H9 (cell line): Measurements from ENCODE around the gene IP6K2. TPM values are rescaled to one million over a fixed set of nuclear protein-coding genes. Genes with fewer than 3 reads are reported as not detected.

Experiments
- DNase-seq: peaks from one replicate; pipeline ENCODE4 v3.0.0-alpha.2; 2017
- H2AFZ ChIP-seq: one replicate; pipeline ENCODE4 v1.6.1; 2013; ENCODE audit warnings: mild to moderate bottlenecking, low read length, control low read depth, moderate library complexity
- H2AK5ac ChIP-seq: 2 replicates; pipeline ENCODE4 v1.6.1; 2013; ENCODE audit warnings: low read length, control low read depth, mixed read lengths; ENCODE audit not compliant: insufficient read length
- H2BK120ac ChIP-seq: one replicate; pipeline ENCODE4 v1.6.1; 2013; ENCODE audit warnings: low read depth, mild to moderate bottlenecking, low read length, control low read depth, inconsistent platforms; ENCODE audit not compliant: poor library complexity, severe bottlenecking
- H2BK12ac ChIP-seq: 2 replicates; pipeline ENCODE4 v1.6.1; 2013; ENCODE audit warnings: low read length, control low read depth, mixed read lengths, low read depth; ENCODE audit not compliant: insufficient read length
- H2BK15ac ChIP-seq: 2 replicates; pipeline ENCODE4 v1.6.1; 2013; ENCODE audit warnings: low read depth, low read length, control low read depth
- H2BK20ac ChIP-seq: one replicate; pipeline ENCODE4 v1.6.1; 2013; ENCODE audit warnings: low read depth, mild to moderate bottlenecking, low read length, control low read depth, inconsistent platforms; ENCODE audit not compliant: poor library complexity, severe bottlenecking
- H2BK5ac ChIP-seq: 2 replicates; pipeline ENCODE4 v1.6.1; 2013; ENCODE audit warnings: low read length, control low read depth, mixed read lengths; ENCODE audit not compliant: insufficient read length
- H3K14ac ChIP-seq: 2 replicates; pipeline ENCODE4 v1.6.1; 2013; ENCODE audit warnings: low read length, control low read depth; ENCODE audit not compliant: insufficient read depth
- H3K18ac ChIP-seq: 2 replicates; pipeline ENCODE4 v1.6.1; 2013; ENCODE audit warnings: low read depth, mild to moderate bottlenecking, mixed read lengths, low read length, control low read depth; ENCODE audit not compliant: insufficient read length
- H3K23ac ChIP-seq: 2 replicates; pipeline ENCODE4 v1.6.1; 2013; ENCODE audit warnings: low read length, control low read depth, mixed read lengths, low read depth; ENCODE audit not compliant: insufficient read length
- H3K23me2 ChIP-seq: 2 replicates; pipeline ENCODE4 v1.6.1; 2013; ENCODE audit warnings: low read depth, mild to moderate bottlenecking, mixed read lengths, low read length, control low read depth; ENCODE audit not compliant: insufficient read length, poor library complexity, severe bottlenecking
- H3K27ac ChIP-seq: 2 replicates; pipeline ENCODE4 v1.5.1; 2013; ENCODE audit warnings: low read length, control low read depth, mixed read lengths, low read depth; ENCODE audit not compliant: insufficient read length
- H3K27me3 ChIP-seq: 2 replicates; pipeline ENCODE4 v1.6.1; 2013; ENCODE audit warnings: low read length, control low read depth, inconsistent platforms; ENCODE audit not compliant: insufficient read depth
- H3K4ac ChIP-seq: 2 replicates; pipeline ENCODE4 v1.6.1; 2013; ENCODE audit warnings: low read depth, mild to moderate bottlenecking, control low read depth, inconsistent platforms, low read length, moderate library complexity
- H3K4me1 ChIP-seq: 2 replicates; pipeline ENCODE4 v1.6.1; 2013; ENCODE audit warnings: low read length, control low read depth, inconsistent platforms; ENCODE audit not compliant: insufficient read depth
- H3K4me2 ChIP-seq: 2 replicates; pipeline ENCODE4 v1.6.1; 2013; ENCODE audit warnings: low read length, control low read depth, mixed read lengths; ENCODE audit not compliant: insufficient read length, insufficient read depth
- H3K56ac ChIP-seq: 2 replicates; pipeline ENCODE4 v1.6.1; 2013; ENCODE audit warnings: low read depth, mild to moderate bottlenecking, mixed read lengths, low read length, control low read depth; ENCODE audit not compliant: insufficient read length
- H3K79me1 ChIP-seq: 2 replicates; pipeline ENCODE4 v1.6.1; 2013; ENCODE audit warnings: low read depth, mild to moderate bottlenecking, moderate library complexity, low read length, control low read depth, inconsistent platforms; ENCODE audit not compliant: insufficient read depth, poor library complexity, severe bottlenecking
- H3K79me2 ChIP-seq: 2 replicates; pipeline ENCODE4 v1.6.1; 2013; ENCODE audit warnings: low read length, control low read depth, inconsistent platforms; ENCODE audit not compliant: insufficient read depth
- H3K9ac ChIP-seq: 2 replicates; pipeline ENCODE4 v1.6.1; 2013; ENCODE audit warnings: low read length, control low read depth, mixed read lengths; ENCODE audit not compliant: insufficient read length; ENCODE audit errors: extremely low read depth
- H3K9me3 ChIP-seq: one replicate; pipeline ENCODE4 v1.6.1; 2013; ENCODE audit warnings: low read depth, low read length, inconsistent platforms; ENCODE audit not compliant: control insufficient read depth
- H3T11ph ChIP-seq: one replicate; pipeline ENCODE4 v1.6.1; 2013; ENCODE audit warnings: mild to moderate bottlenecking, low read length, control low read depth, inconsistent platforms
- H4K20me1 ChIP-seq: one replicate; pipeline ENCODE4 v1.6.1; 2013; ENCODE audit not compliant: control insufficient read depth, insufficient read length, insufficient read depth
- H4K5ac ChIP-seq: 2 replicates; pipeline ENCODE4 v1.6.1; 2013; ENCODE audit warnings: low read depth, mild to moderate bottlenecking, mixed read lengths, low read length, control low read depth; ENCODE audit not compliant: insufficient read length
- H4K8ac ChIP-seq: replicated peaks from 2 replicates; pipeline ENCODE4 v1.6.1; 2013; ENCODE audit warnings: low read length, control low read depth, mixed read lengths, low read depth; ENCODE audit not compliant: insufficient read length
- H4K91ac ChIP-seq: 2 replicates; pipeline ENCODE4 v1.6.1; 2013; ENCODE audit warnings: low read depth, mild to moderate bottlenecking, moderate library complexity, mixed read lengths, low read length, control low read depth; ENCODE audit not compliant: insufficient read length
- H3K27ac Mint-ChIP-seq, 3 experiments: 2 replicates in 2 of 3; 3 replicates in 1 of 3; pipeline ENCODE4 v1.8.0; 2020 to 2021; ENCODE audit warnings: mixed read lengths in 3 of 3, mild to moderate bottlenecking in 1 of 3, moderate library complexity in 1 of 3
- H3K27me3 Mint-ChIP-seq: 2 replicates; pipeline ENCODE4 v1.8.0; 2021; ENCODE audit warnings: low read depth, mild to moderate bottlenecking, moderate library complexity, mixed read lengths
- H3K36me3 Mint-ChIP-seq, 3 experiments: 2 replicates in 2 of 3; 3 replicates in 1 of 3; pipeline ENCODE4 v1.8.0; 2020 to 2021; ENCODE audit warnings: low read depth in 3 of 3, mixed read lengths in 3 of 3; ENCODE audit not compliant: insufficient read depth in 1 of 3
- H3K4me1 Mint-ChIP-seq, 2 experiments: 2 replicates each; pipeline ENCODE4 v1.8.0; 2020; ENCODE audit warnings: mixed read lengths in 2 of 2
- H3K4me3 Mint-ChIP-seq, 2 experiments: 2 replicates in 1 of 2; 3 replicates in 1 of 2; pipeline ENCODE4 v1.8.0; 2020 to 2021; ENCODE audit warnings: mild to moderate bottlenecking in 2 of 2, mixed read lengths in 2 of 2, moderate library complexity in 1 of 2
- H3K9me3 Mint-ChIP-seq, 2 experiments: 2 replicates in 1 of 2; 3 replicates in 1 of 2; pipeline ENCODE4 v1.8.0; 2020; ENCODE audit warnings: mild to moderate bottlenecking in 2 of 2, mixed read lengths in 2 of 2, moderate library complexity in 1 of 2
- WGBS: extraction: QIAGEN DNeasy Blood & Tissue Kit; methylation state at CpG from one replicate; pipeline ENCODE4 v1.1.7; 2013; ENCODE audit warnings: missing lambda C conversion rate, low lambda C conversion rate, mixed read lengths; ENCODE audit not compliant: insufficient read length; ENCODE audit errors: extremely low coverage; 5-methylcytosine and 5-hydroxymethylcytosine counted together
- total RNA-seq: library from RNA; stranded (reverse); gene quantifications from 2 replicates; pipeline ENCODE4 v1.2.1, GENCODE V29; 2021
- TF ChIP-seq, protein P1 (sequence below): fragments of 200-600 bp; sonication (generic); conservative IDR thresholded peaks from 3 replicates; pipeline ENCODE4 v1.8.0; 2021; ENCODE audit warnings: antibody characterized with exemption, mild to moderate bottlenecking

The IP6K2 gene
- total RNA-seq, 1 experiment from 2014 or later = 94.7 TPM

GRCh38 chr3:48739955-48740823 lies 23.2 kb upstream of the IP6K2 start:
- no peak overlapping the region for H2BK120ac ChIP-seq
- H3K27me3 ChIP-seq = no peaks in the 10 kb centered on the region
- no peak overlapping the region for H3K23ac ChIP-seq
- no peaks in the 10 kb centered on the region for H3K79me2 ChIP-seq
- no peak overlapping the region for H3K9ac ChIP-seq
- Mint-ChIP-seq H3K4me1 (peaks cover 3% of the 10 kb centered on the region in 2 experiments; a peak in 3 of 4 replicates), H3K27ac (no peak overlapping the region), H3K36me3 (no peaks in the 10 kb centered on the region), H3K9me3 (no peaks in the 10 kb centered on the region), H3K27me3 (peaks cover 1% of the 10 kb centered on the region; the same call in 1 of the 2 replicates), H3K4me3 (no peak overlapping the region)
- H2BK12ac ChIP-seq = no peak overlapping the region
- H3K14ac ChIP-seq = no peak overlapping the region
- H3K79me1 ChIP-seq = no peaks in the 10 kb centered on the region
- no peak overlapping the region for H2BK20ac ChIP-seq
- H3K4me1 ChIP-seq = no peaks in the 10 kb centered on the region
- H3K27ac ChIP-seq = no peak overlapping the region
- H4K20me1 ChIP-seq = no peaks in the 10 kb centered on the region
- whole genome bisulfite sequencing = no CpG with 5 or more reads among the region's 15 CpGs
- no peak overlapping the region for H3K4ac ChIP-seq
- no peak overlapping the region for H3K4me2 ChIP-seq
- H2BK15ac ChIP-seq = no peak overlapping the region
- H3T11ph ChIP-seq = no peak overlapping the region
- TF ChIP-seq, protein P1, sequence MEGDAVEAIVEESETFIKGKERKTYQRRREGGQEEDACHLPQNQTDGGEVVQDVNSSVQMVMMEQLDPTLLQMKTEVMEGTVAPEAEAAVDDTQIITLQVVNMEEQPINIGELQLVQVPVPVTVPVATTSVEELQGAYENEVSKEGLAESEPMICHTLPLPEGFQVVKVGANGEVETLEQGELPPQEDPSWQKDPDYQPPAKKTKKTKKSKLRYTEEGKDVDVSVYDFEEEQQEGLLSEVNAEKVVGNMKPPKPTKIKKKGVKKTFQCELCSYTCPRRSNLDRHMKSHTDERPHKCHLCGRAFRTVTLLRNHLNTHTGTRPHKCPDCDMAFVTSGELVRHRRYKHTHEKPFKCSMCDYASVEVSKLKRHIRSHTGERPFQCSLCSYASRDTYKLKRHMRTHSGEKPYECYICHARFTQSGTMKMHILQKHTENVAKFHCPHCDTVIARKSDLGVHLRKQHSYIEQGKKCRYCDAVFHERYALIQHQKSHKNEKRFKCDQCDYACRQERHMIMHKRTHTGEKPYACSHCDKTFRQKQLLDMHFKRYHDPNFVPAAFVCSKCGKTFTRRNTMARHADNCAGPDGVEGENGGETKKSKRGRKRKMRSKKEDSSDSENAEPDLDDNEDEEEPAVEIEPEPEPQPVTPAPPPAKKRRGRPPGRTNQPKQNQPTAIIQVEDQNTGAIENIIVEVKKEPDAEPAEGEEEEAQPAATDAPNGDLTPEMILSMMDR = peak; percentile 92
- H2AFZ ChIP-seq = no peak overlapping the region
- H3K23me2 ChIP-seq = no peaks in the 10 kb centered on the region
- no peak overlapping the region for H2BK5ac ChIP-seq
- H3K56ac ChIP-seq = no peak overlapping the region
- no peak overlapping the region for H4K5ac ChIP-seq
- DNase-seq = peak; percentile 92
- H4K91ac ChIP-seq = no peak overlapping the region
- no peak overlapping the region for H2AK5ac ChIP-seq
- no peak overlapping the region for H4K8ac ChIP-seq
- H3K18ac ChIP-seq = no peak overlapping the region
- H3K9me3 ChIP-seq = no peaks in the 10 kb centered on the region
